ENCODE measurements around the gene PKNOX2.

PKNOX2 gene

GRCh38 chr11:125379565-125379964 lies 215.0 kb downstream of the PKNOX2 start:
- DNase-seq (ENCODE audit: low read depth, low spot score) = no peak

- no peak for DNase-seq (ENCODE audit: low read depth, low spot score)
Observed at GRCh38 chr11:125379981-125380380, 215.4 kb downstream of the PKNOX2 start.

- DNase-seq (ENCODE audit: low read depth, low spot score) = no peak
Observed at GRCh38 chr11:125380756-125381445, 216.3 kb downstream of the PKNOX2 start.

- DNase-seq (ENCODE audit: low read depth, low spot score) = no peak
Observed at GRCh38 chr11:125381499-125382044, 217.0 kb downstream of the PKNOX2 start.

- DNase-seq (ENCODE audit: low read depth, low spot score) = no peak
Observed at GRCh38 chr11:125382314-125382791, 217.8 kb downstream of the PKNOX2 start.

GRCh38 chr11:125382822-125383221 lies 218.3 kb downstream of the PKNOX2 start:
- no peak for DNase-seq (ENCODE audit: low read depth, low spot score)

GRCh38 chr11:125384825-125385224 lies 220.3 kb downstream of the PKNOX2 start:
- no peak for DNase-seq (ENCODE audit: low read depth, low spot score)

- no peak for DNase-seq (ENCODE audit: low read depth, low spot score)
Observed at GRCh38 chr11:125387901-125388300, 223.3 kb downstream of the PKNOX2 start.

GRCh38 chr11:125388611-125389010 lies 224.1 kb downstream of the PKNOX2 start:
- no peak for DNase-seq (ENCODE audit: low read depth, low spot score)

GRCh38 chr11:125389339-125390166 lies 225.0 kb downstream of the PKNOX2 start:
- DNase-seq (ENCODE audit: low read depth, low spot score) = no peak

GRCh38 chr11:125390946-125391345 lies 226.4 kb downstream of the PKNOX2 start:
- DNase-seq (ENCODE audit: low read depth, low spot score) = no peak

- DNase-seq (ENCODE audit: low read depth, low spot score) = no peak
Observed at GRCh38 chr11:125393331-125393730, 228.8 kb downstream of the PKNOX2 start.

GRCh38 chr11:125394296-125394695 lies 229.7 kb downstream of the PKNOX2 start:
- no peak for DNase-seq (ENCODE audit: low read depth, low spot score)

GRCh38 chr11:125397421-125397820 lies 232.9 kb downstream of the PKNOX2 start:
- no peak for DNase-seq (ENCODE audit: low read depth, low spot score)

- no peak for DNase-seq (ENCODE audit: low read depth, low spot score)
Observed at GRCh38 chr11:125398475-125398874, 233.9 kb downstream of the PKNOX2 start.

GRCh38 chr11:125398994-125399640 lies 234.6 kb downstream of the PKNOX2 start:
- no peak for DNase-seq (ENCODE audit: low read depth, low spot score)

GRCh38 chr11:125399945-125400344 lies 235.4 kb downstream of the PKNOX2 start:
- DNase-seq (ENCODE audit: low read depth, low spot score) = no peak

- no peak for DNase-seq (ENCODE audit: low read depth, low spot score)
Observed at GRCh38 chr11:125401235-125401634, 236.7 kb downstream of the PKNOX2 start.

GRCh38 chr11:125401746-125402145 lies 237.2 kb downstream of the PKNOX2 start:
- DNase-seq (ENCODE audit: low read depth, low spot score) = no peak

- DNase-seq (ENCODE audit: low read depth, low spot score) = no peak
Observed at GRCh38 chr11:125402435-125402834, 237.9 kb downstream of the PKNOX2 start.

- DNase-seq (ENCODE audit: low read depth, low spot score) = no peak
Observed at GRCh38 chr11:125404157-125404810, 239.7 kb downstream of the PKNOX2 start.

Data from activated CD4-positive, CD25-positive, alpha-beta regulatory T cell treated with anti-CD3 and anti-CD28 coated beads, Interleukin-2, amount 50 U/mL, for 16 hours (primary cell).